OCI-LY7 (cell line): ENCODE results near the gene RIIAD1.

ENCODE experiments used
- CTCF ChIP-seq: fragments of 200-600 bp; sonication (generic); conservative IDR thresholded peaks from 2 replicates; pipeline ENCODE4 v1.5.1; 2014; ENCODE audit warnings: mild to moderate bottlenecking, antibody characterized with exemption, low read length, moderate library complexity, mixed read lengths
- EZH2phosphoT487 ChIP-seq: fragments of 200-600 bp; sonication (generic); IDR thresholded peaks from 2 replicates; pipeline ENCODE4 v1.6.1; 2018; ENCODE audit warnings: low read depth, borderline replicate concordance, mild to moderate bottlenecking, mixed run types, antibody characterized with exemption, low read length, moderate library complexity, mixed read lengths

GRCh38 chr1:151720554-151720953, 768 bp upstream of the RIIAD1 start:
- TF ChIP-seq CTCF, result no peak
- TF ChIP-seq EZH2phosphoT487, result no peak
